Mesendoderm (in vitro differentiated cells): ENCODE results near the gene CBR1. TPM values are rescaled to one million over a fixed set of nuclear protein-coding genes. Genes with fewer than 3 reads are reported as not detected.

Source experiments
- small RNA-seq: library from polyadenylated mRNA; stranded (forward); fragments of <200 nt; extraction: miRNeasy Mini kit (QIAGEN cat#:217004); gene quantifications from one replicate; pipeline ENCODE3, GENCODE V24; 2013; ENCODE audit not compliant: insufficient read depth

Gene CBR1

Small RNA genes within 50 kb of the gene (small RNA-seq; reads per million reads assigned to genes)
- not detected for gene RNU6-992P
